SK-N-SH treated with all-trans-retinoic acid at 6 μM for 48 hours (cell line): ENCODE data around the gene MRGPRF.

Source experiments
- CSRNP3 ChIP-seq: fragments of 250-450 bp; sonication (Bioruptor Pico); IDR thresholded peaks from 2 replicates; pipeline ENCODE4 v1.5.1; 2021; ENCODE audit warnings: mild to moderate bottlenecking, moderate library complexity
- PATZ1 ChIP-seq: fragments of 250-450 bp; sonication (Bioruptor Pico); IDR thresholded peaks from 2 replicates; pipeline ENCODE4 v1.8.0; 2020; ENCODE audit warnings: mild to moderate bottlenecking, moderate library complexity, borderline replicate concordance
- POU6F1 ChIP-seq: fragments of 250-450 bp; sonication (Bioruptor Pico); IDR thresholded peaks from 2 replicates; pipeline ENCODE4 v1.8.0; 2021; ENCODE audit warnings: low read depth, mild to moderate bottlenecking, moderate library complexity, borderline replicate concordance
- SNAI2 ChIP-seq: fragments of 250-450 bp; sonication (Bioruptor Pico); IDR thresholded peaks from 2 replicates; pipeline ENCODE4 v1.5.0; 2020; ENCODE audit warnings: mild to moderate bottlenecking, moderate library complexity
- ZFP3 ChIP-seq: fragments of 250-450 bp; sonication (Bioruptor Pico); IDR thresholded peaks from 2 replicates; pipeline ENCODE4 v1.5.0; 2020; ENCODE audit warnings: mild to moderate bottlenecking, moderate library complexity
- ZNF70 ChIP-seq: fragments of 450-650 bp; formaldehyde crosslinking; IDR thresholded peaks from 2 replicates; pipeline ENCODE4 v1.5.0; 2020; ENCODE audit warnings: mild to moderate bottlenecking, moderate library complexity

- TF ChIP-seq CSRNP3 (CRISPR knock-in tag): no peak
- no peak for TF ChIP-seq ZFP3
- TF ChIP-seq SNAI2 (CRISPR knock-in tag): no peak
- no peak for TF ChIP-seq ZNF70 (CRISPR knock-in tag)
- no peak for TF ChIP-seq PATZ1 (CRISPR knock-in tag)
- no peak for TF ChIP-seq POU6F1 (CRISPR knock-in tag)
Observed at GRCh38 chr11:68960294-68961071, 52.6 kb downstream of the MRGPRF start.
